ENCODE results near the gene PLA2G3. TPM values are rescaled to one million over a fixed set of nuclear protein-coding genes. Genes with fewer than 3 reads are reported as not detected.

Gene PLA2G3
- total RNA-seq, 6 donors from 2014 or later, result 0.79 to 8.1 (median 5.5) TPM

DNA sequence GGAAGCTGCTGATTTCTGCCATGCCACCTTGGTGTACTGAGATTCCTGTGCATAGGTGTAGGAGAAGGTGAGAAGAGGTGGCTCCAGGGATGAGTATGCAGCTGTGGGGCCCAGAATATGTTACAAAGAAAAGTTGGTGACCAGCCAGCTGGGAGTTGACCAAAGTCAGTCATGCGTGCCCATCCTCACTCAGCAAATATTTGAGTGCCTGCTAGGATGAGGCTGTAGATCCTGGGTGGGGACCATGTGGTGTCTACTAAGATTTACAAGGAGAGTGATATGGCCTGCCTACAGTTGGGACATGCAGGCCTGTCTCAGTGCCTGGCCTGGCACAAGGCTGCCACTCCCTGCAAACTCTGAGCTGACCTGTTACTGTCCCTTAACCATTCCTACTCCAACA lies 39.0 kb upstream of the PLA2G3 start:
- ATAC-seq (ENCODE audit: low FRiP score in 2 of 2), result no peak

DNA sequence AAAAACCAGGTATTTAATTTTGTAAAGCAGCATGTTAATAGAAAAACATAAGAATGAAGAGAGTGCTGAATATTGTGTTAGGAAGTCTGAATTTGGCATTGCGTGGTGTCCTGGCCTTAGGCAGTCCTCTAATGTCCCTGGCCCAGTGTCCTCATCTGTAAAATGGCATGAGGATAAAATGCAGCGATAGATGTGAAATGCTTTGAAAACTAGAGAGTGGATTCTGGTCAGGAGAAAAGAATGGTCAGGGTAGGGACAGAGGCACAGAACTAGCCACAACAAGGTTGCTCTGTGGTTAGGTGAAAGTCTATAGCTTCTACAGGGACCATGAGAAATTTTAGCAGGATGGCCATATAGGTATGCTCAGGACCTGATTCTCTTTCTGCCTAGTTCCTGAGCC lies 38.6 kb upstream of the PLA2G3 start:
- WGBS, 2 donors, result 90 to 98% methylated on average over 2 of the region's 2 CpGs
- no peak overlapping the region for H3K27ac ChIP-seq
- DNase-seq, result no peak
- no peaks in the 10 kb centered on the region for H3K9me3 ChIP-seq
- peaks cover 0 to 32% (median 5%) of the 10 kb centered on the region in 4 donors for H3K36me3 ChIP-seq
- TF ChIP-seq EP300 (IDR thresholded peaks at IDR 0.05) (no peak), POLR2A (IDR thresholded peaks at IDR 0.05) (no peak), POLR2AphosphoS5 (IDR thresholded peaks at IDR 0.05) (no peak)
- TF ChIP-seq, protein P1, sequence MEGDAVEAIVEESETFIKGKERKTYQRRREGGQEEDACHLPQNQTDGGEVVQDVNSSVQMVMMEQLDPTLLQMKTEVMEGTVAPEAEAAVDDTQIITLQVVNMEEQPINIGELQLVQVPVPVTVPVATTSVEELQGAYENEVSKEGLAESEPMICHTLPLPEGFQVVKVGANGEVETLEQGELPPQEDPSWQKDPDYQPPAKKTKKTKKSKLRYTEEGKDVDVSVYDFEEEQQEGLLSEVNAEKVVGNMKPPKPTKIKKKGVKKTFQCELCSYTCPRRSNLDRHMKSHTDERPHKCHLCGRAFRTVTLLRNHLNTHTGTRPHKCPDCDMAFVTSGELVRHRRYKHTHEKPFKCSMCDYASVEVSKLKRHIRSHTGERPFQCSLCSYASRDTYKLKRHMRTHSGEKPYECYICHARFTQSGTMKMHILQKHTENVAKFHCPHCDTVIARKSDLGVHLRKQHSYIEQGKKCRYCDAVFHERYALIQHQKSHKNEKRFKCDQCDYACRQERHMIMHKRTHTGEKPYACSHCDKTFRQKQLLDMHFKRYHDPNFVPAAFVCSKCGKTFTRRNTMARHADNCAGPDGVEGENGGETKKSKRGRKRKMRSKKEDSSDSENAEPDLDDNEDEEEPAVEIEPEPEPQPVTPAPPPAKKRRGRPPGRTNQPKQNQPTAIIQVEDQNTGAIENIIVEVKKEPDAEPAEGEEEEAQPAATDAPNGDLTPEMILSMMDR (IDR thresholded peaks at IDR 0.05), result no peak
- ATAC-seq (ENCODE audit: low FRiP score in 2 of 2), result no peak
- H3K4me1 ChIP-seq, result peaks cover 0 to 8% (median 2%) of the 10 kb centered on the region in 4 donors
- H3K4me3 ChIP-seq, result no peak overlapping the region
- no peaks in the 10 kb centered on the region for H3K27me3 ChIP-seq

More for the DNA sequence above, 39.0 kb upstream of the PLA2G3 start:
- DNase-seq, result no peak
- H3K9me3 ChIP-seq, result no peaks in the 10 kb centered on the region
- no peak for TF ChIP-seq EP300 (IDR thresholded peaks at IDR 0.05)
- TF ChIP-seq, protein P1 (IDR thresholded peaks at IDR 0.05), result no peak
- no peak for TF ChIP-seq POLR2A (IDR thresholded peaks at IDR 0.05)
- no peak for TF ChIP-seq POLR2AphosphoS5 (IDR thresholded peaks at IDR 0.05)
- no peaks in the 10 kb centered on the region for H3K27me3 ChIP-seq
- H3K4me1 ChIP-seq, result peaks cover 0 to 5% (median 0%) of the 10 kb centered on the region in 4 donors
- H3K4me3 ChIP-seq, result no peak overlapping the region
- peaks cover 0 to 32% (median 7%) of the 10 kb centered on the region in 4 donors for H3K36me3 ChIP-seq
- no peak overlapping the region for H3K27ac ChIP-seq
- WGBS, 2 donors, result 33 to 44% methylated on average over 1 of the region's 1 CpG

GRCh38 chr22:31177420-31178162 lies 37.3 kb upstream of the PLA2G3 start:
- H3K36me3 ChIP-seq, result peaks cover 0 to 26% (median 1%) of the 10 kb centered on the region in 4 donors
- H3K4me1 ChIP-seq, result peaks cover 0 to 19% (median 10%) of the 10 kb centered on the region in 4 donors
- H3K4me3 ChIP-seq, result no peak overlapping the region
- no peaks in the 10 kb centered on the region for H3K9me3 ChIP-seq
- DNase-seq (no peak), ATAC-seq (ENCODE audit: low FRiP score in 2 of 2) (peak in 1 of 2 donors; percentile 55)
- TF ChIP-seq POLR2AphosphoS5 (IDR thresholded peaks at IDR 0.05) (no peak), EP300 (IDR thresholded peaks at IDR 0.05) (no peak), POLR2A (IDR thresholded peaks at IDR 0.05) (no peak)
- TF ChIP-seq, protein P1 (IDR thresholded peaks at IDR 0.05), result no peak
- 86 to 89% methylated on average over 6 of the region's 6 CpGs for WGBS, 2 donors
- H3K27ac ChIP-seq, result no peak overlapping the region
- H3K27me3 ChIP-seq, result no peaks in the 10 kb centered on the region

DNA sequence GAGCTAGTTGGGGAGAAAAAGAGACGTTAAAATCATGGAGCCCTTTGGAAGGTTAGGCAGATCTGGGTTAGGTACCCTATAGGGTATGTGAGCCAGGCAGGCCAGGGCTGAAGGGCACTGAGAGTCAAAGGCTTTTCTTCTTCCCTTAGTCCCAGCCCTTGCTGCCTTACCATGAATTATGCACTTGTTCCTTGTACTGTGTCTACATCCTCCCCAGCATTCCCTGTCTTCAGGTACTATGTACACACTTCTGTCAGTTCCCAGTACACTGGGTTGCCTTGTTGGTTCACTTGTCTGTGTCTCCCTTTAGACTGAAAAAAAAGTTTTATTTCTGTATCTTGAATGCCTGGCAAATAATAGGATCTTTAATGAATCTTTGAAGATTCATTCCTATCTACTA lies 36.6 kb upstream of the PLA2G3 start:
- TF ChIP-seq POLR2A (IDR thresholded peaks at IDR 0.05), result no peak
- no peak for TF ChIP-seq POLR2AphosphoS5 (IDR thresholded peaks at IDR 0.05)
- TF ChIP-seq EP300 (IDR thresholded peaks at IDR 0.05), result no peak
- TF ChIP-seq, protein P1 (IDR thresholded peaks at IDR 0.05), result no peak
- Histone ChIP-seq H3K4me1 (peaks cover 0 to 19% (median 10%) of the 10 kb centered on the region in 4 donors), H3K27ac (no peak overlapping the region), H3K36me3 (peaks cover 0 to 21% (median 1%) of the 10 kb centered on the region in 4 donors), H3K4me3 (no peak overlapping the region), H3K27me3 (no peaks in the 10 kb centered on the region), H3K9me3 (no peaks in the 10 kb centered on the region)
- DNase-seq (no peak), ATAC-seq (ENCODE audit: low FRiP score in 2 of 2) (no peak)
- 75 to 90% methylated on average over 1 of the region's 1 CpG for WGBS, 2 donors
